ENCODE results near the gene RUBCN. TPM values are rescaled to one million over a fixed set of nuclear protein-coding genes. Genes with fewer than 3 reads are reported as not detected.

The RUBCN gene
- total and polyA plus RNA-seq, 9 of the 15 experiments (the other 6 are each of a cell fraction or from before 2014, with no cell fraction given): 8.4 to 24.0 (median 11.9) TPM

DNA sequence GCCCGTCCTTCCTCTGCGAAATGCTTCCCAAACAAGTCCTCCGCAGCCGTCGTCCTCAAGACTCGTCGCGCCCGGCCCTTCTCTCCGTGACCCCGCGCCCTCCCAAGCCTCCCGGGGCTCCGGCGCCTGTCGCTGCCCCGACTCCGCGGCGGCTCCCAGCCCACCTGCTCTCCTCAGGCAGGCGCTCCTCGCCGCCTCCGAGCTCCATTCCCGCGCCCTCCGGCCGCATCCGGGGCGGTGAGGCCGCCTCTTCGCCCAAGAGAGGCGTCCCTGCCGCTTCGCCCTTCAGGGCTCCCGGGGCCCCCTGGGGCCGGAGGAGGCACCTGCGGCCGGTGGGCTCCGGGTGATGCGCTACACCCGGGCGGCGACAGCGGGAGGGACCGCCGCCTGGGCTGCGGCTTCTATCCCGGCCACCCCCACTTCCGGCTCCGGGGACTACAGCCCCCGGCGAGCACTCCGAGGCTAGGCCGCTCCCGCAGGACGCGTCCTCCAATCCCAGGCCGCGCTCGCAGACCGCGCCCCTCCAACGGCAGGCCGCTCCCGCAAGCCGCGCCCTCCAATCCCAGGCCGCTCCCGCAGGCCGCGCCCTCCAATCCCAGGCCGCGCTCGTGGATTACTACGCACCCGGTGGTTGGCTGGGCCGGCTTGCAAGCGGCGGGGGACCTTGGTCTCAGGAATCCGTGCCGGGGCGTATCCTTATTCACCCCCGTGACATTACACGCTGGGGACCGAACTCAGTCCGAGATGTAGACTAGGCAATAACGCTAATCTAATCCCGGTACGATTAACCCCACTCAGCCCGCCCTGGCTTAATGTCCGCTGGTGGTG lies at the start of gene RUBCN (continued):
- TF ChIP-seq MTA3 (IDR thresholded peaks at IDR 0.05; ENCODE audit: borderline replicate concordance) (peak; percentile 43; the same call in 1 of the 2 replicates), ZNF274 (IDR thresholded peaks at IDR 0.05; ENCODE audit: borderline replicate concordance, low read depth, low read length) (no peak), CREB1 (IDR thresholded peaks at IDR 0.05) (peak; percentile 61), CREB1 (CRISPR knock-in tag; IDR thresholded peaks at IDR 0.05) (peak; percentile 70; the same call in 1 of the 2 replicates), C11orf30 (IDR thresholded peaks at IDR 0.05; ENCODE audit: low read depth) (peak; percentile 6; the same call in 1 of the 2 replicates), SREBF2 (CRISPR knock-in tag; IDR thresholded peaks at IDR 0.05) (no peak), SIN3A (IDR thresholded peaks at IDR 0.05; ENCODE audit: borderline replicate concordance in 2 of 2, control insufficient read depth in 1 of 2, low read depth in 2 of 2, low read length in 2 of 2) (peak; percentile 44 to 58; a peak in 1 of 4 replicates), ZNF143 (CRISPR knock-in tag; IDR thresholded peaks at IDR 0.05) (peak; percentile 77), TGIF2 (CRISPR knock-in tag; IDR thresholded peaks at IDR 0.05) (peak; percentile 66), KDM2B (CRISPR knock-in tag; IDR thresholded peaks at IDR 0.05) (0 out of 2 replicates have a peak, but pooled peaks have one; percentile 13), YY1 (IDR thresholded peaks at IDR 0.05; ENCODE audit: borderline replicate concordance in 1 of 3, control insufficient read depth in 1 of 3, extremely low read depth in 1 of 3, insufficient read depth in 3 of 3, insufficient read length in 1 of 3, insufficient replicate concordance in 2 of 3, low read depth in 1 of 3, low read length in 2 of 3) (peak in 1 of 3 experiments; percentile 25), POLR2G (IDR thresholded peaks at IDR 0.05; ENCODE audit: low read depth, low read length) (peak; percentile 91), LCOR (CRISPR knock-in tag; IDR thresholded peaks at IDR 0.05) (peak; percentile 56; the same call in 1 of the 2 replicates), CCNT2 (IDR thresholded peaks at IDR 0.05; ENCODE audit: borderline replicate concordance, extremely low read depth, insufficient read length, low read depth, low read length) (peak; percentile 61), EGR1 (conservative IDR thresholded peaks at IDR 0.05) (peak; percentile 68; the same call in 1 of the 2 replicates), FOXA3 (CRISPR knock-in tag; conservative IDR thresholded peaks at IDR 0.05 in 1 of 2, IDR thresholded peaks at IDR 0.05 in 1 of 2) (no peak), SMARCA5 (IDR thresholded peaks at IDR 0.05) (no peak)
- TF ChIP-seq, protein P1, sequence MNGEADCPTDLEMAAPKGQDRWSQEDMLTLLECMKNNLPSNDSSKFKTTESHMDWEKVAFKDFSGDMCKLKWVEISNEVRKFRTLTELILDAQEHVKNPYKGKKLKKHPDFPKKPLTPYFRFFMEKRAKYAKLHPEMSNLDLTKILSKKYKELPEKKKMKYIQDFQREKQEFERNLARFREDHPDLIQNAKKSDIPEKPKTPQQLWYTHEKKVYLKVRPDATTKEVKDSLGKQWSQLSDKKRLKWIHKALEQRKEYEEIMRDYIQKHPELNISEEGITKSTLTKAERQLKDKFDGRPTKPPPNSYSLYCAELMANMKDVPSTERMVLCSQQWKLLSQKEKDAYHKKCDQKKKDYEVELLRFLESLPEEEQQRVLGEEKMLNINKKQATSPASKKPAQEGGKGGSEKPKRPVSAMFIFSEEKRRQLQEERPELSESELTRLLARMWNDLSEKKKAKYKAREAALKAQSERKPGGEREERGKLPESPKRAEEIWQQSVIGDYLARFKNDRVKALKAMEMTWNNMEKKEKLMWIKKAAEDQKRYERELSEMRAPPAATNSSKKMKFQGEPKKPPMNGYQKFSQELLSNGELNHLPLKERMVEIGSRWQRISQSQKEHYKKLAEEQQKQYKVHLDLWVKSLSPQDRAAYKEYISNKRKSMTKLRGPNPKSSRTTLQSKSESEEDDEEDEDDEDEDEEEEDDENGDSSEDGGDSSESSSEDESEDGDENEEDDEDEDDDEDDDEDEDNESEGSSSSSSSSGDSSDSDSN (IDR thresholded peaks at IDR 0.05; ENCODE audit: borderline replicate concordance in 1 of 2, low read depth in 2 of 2, low read length in 2 of 2): peak; percentile 16 to 46; a peak in 1 of 4 replicates
- TF ChIP-seq, protein P2, sequence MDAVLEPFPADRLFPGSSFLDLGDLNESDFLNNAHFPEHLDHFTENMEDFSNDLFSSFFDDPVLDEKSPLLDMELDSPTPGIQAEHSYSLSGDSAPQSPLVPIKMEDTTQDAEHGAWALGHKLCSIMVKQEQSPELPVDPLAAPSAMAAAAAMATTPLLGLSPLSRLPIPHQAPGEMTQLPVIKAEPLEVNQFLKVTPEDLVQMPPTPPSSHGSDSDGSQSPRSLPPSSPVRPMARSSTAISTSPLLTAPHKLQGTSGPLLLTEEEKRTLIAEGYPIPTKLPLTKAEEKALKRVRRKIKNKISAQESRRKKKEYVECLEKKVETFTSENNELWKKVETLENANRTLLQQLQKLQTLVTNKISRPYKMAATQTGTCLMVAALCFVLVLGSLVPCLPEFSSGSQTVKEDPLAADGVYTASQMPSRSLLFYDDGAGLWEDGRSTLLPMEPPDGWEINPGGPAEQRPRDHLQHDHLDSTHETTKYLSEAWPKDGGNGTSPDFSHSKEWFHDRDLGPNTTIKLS (IDR thresholded peaks at IDR 0.05; ENCODE audit: borderline replicate concordance, low read depth): peak; percentile 50; the same call in 1 of the 2 replicates
- TF ChIP-seq, protein P3, sequence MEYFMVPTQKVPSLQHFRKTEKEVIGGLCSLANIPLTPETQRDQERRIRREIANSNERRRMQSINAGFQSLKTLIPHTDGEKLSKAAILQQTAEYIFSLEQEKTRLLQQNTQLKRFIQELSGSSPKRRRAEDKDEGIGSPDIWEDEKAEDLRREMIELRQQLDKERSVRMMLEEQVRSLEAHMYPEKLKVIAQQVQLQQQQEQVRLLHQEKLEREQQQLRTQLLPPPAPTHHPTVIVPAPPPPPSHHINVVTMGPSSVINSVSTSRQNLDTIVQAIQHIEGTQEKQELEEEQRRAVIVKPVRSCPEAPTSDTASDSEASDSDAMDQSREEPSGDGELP (CRISPR knock-in tag; IDR thresholded peaks at IDR 0.05; ENCODE audit: borderline replicate concordance): peak; percentile 71
